Heart left ventricle (tissue), 16 donors: ENCODE data around the gene LYRM2. TPM values are rescaled to one million over a fixed set of nuclear protein-coding genes. Genes with fewer than 3 reads are reported as not detected.
"Not testable (repeated sequence)": the region's sequence is repeated elsewhere in the genome, so short reads cannot be mapped to it uniquely, and the experiment has no call there.

Source experiments
- ATAC-seq, 4 donors: fragments of 200-7000 bp; cut with Tn5 transposase; one replicate each; pipeline ENCODE4 v1.9.1; 2020 to 2022; ENCODE audit warnings: moderate library complexity in 4 of 4, mild to moderate bottlenecking in 3 of 4, moderate number of reproducible peaks in 1 of 4
- DNase-seq, 5 donors: peaks; one replicate each; pipeline ENCODE4 v3.0.0-alpha.2; 2020
- H3K27ac ChIP-seq, 12 donors: fragments of 200-600 bp; sonication (generic) in 4 of 12; one replicate each; pipeline versions ENCODE4 v1.5.0 to v1.8.0; 2016 to 2022; ENCODE audit warnings: mild to moderate bottlenecking in 2 of 12
- H3K27me3 ChIP-seq, 9 donors: fragments of 200-600 bp; sonication (generic) in 2 of 9; one replicate each; pipeline versions ENCODE4 v1.5.1 to v1.8.0; 2016 to 2022; ENCODE audit warnings: mild to moderate bottlenecking in 3 of 9
- H3K36me3 ChIP-seq, 9 donors: fragments of 200-600 bp; sonication (generic) in 2 of 9; one replicate each; pipeline versions ENCODE4 v1.5.0 to v1.8.0; 2018 to 2022; ENCODE audit warnings: mild to moderate bottlenecking in 2 of 9
- H3K4me1 ChIP-seq, 12 donors: fragments of 200-600 bp; sonication (generic) in 4 of 12; one replicate each; pipeline versions ENCODE4 v1.5.0 to v1.8.0; 2016 to 2022; ENCODE audit warnings: mild to moderate bottlenecking in 3 of 12
- H3K4me3 ChIP-seq, 12 donors: fragments of 200-600 bp; sonication (generic) in 4 of 12; one replicate each; pipeline versions ENCODE4 v1.5.0 to v1.8.0; 2017 to 2022; ENCODE audit warnings: mild to moderate bottlenecking in 9 of 12, moderate library complexity in 4 of 12
- H3K9me3 ChIP-seq, 12 donors: fragments of 200-600 bp; sonication (generic) in 4 of 12; one replicate each; pipeline versions ENCODE4 v1.5.0 to v1.8.0; 2016 to 2022; ENCODE audit warnings: mild to moderate bottlenecking in 1 of 12
- POLR2A ChIP-seq, 2 donors: fragments of 450-650 bp; IDR thresholded peaks; one replicate each; pipeline ENCODE4 v1.6.1; 2017; ENCODE audit warnings: antibody characterized with exemption in 2 of 2, mild to moderate bottlenecking in 2 of 2, moderate library complexity in 2 of 2
- WGBS, 4 donors: extraction: QIAGEN DNeasy Blood & Tissue Kit in 2 of 4; methylation state at CpG; one replicate each; pipeline versions ENCODE4 v1.1.5 to v1.1.7; 2013 to 2018; 5-methylcytosine and 5-hydroxymethylcytosine counted together
- intact Hi-C, 10 donors: fragments of 100-400 bp; cut with DNase I; formaldehyde crosslinking; loops; one replicate each; pipeline versions ENCODE4 v1.11.1 to v1.14.2; 2022
- polyA plus RNA-seq, 2 donors: library from polyadenylated mRNA; stranded (reverse); fragments of 200-250 nt; gene quantifications; one replicate each; pipeline ENCODE4 v1.2.3, GENCODE V29; 2013
- total RNA-seq, 9 donors: library from RNA; depleted of rRNA in 2 of 9; stranded (reverse); fragments of >200 nt in 2 of 9; fragmentation: NEBNext Ultra II Directional in 3 of 9; extraction: Animal tissue kit (Norgen Biotek cat#: 25700) in 3 of 9; gene quantifications; one replicate each; pipeline versions ENCODE4 v1.1.0 to v1.2.4, GENCODE V29; 2016 to 2023
- TF ChIP-seq, protein P1 (sequence below), 12 donors: fragments of 200-600 bp; sonication (generic) in 4 of 12; IDR thresholded peaks; one replicate each; pipeline versions ENCODE4 v1.5.0 to v1.8.0; 2018 to 2022; ENCODE audit warnings: antibody characterized with exemption in 12 of 12, mild to moderate bottlenecking in 5 of 12
- donor health status: ischemic (EF 13 %, LVEDD 7.1; RV severe dilation, severe dysfunction).
- donor health status: healthy with polysubstance abuse.
- donor health status: DM: no; HTN: yes; CAD: no.
- donor health status: DM: no; HTN: no; CAD: no.
- donor health status: ischemic (EF 25% LVEDD 6.9; RV normal size, moderate dysfunction).
- donor health status: ischemic (EF 25% LVEDD 5.7; RV mildly dilated, moderate dysfunction).
- donor health status: healthy.
- donor health status: DM: yes; HTN: yes; CAD: no.
- donor health status: ischemic (EF 35%, LVEDD 5.7; RV mildly dilated, moderate dysfunction).
- donor health status: nonischemic (EF 11% LVEDD 7.7; RV severe dilation, severe dysfunction).
- donor health status: DM: yes; HTN: yes; CAD: no.
- donor health status: PGD.
- donor health status: ischemic (EF 29% LVEDD 5.4; RV normal size, mild dysfunction).
- donor health status: nonischemic (EF 23%, LVEDD 6.1; RV moderate dilation, normal function).

The LYRM2 gene
- total and polyA plus RNA-seq, 11 donors = 15.2 to 50.0 (median 43.8) TPM

DNA sequence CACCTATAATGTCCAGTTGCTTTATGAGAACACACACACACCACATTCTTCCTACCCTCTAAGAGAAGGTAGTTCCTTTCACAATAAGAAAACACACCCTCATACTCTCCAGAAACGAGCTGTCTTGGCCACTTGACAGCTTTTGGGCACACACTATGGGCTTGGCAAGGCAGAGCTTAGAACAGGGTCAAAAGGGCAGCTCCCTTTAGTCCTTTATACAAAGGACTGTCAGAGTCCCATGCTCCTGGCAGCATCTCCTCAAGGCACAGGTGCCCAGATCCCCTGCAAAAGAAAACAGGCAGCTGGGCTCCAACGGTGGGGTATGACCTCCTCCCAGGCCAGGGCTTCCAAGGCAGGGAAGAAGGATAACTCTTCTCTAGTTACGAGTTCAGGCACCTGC, 4.9 kb upstream of the LYRM2 start:
- H3K27ac ChIP-seq = peak overlapping the region in 1 of 12 donors; percentile 18
- H3K4me1 ChIP-seq = peaks cover 0 to 15% (median 5%) of the 10 kb centered on the region in 12 donors
- TF ChIP-seq, protein P1, sequence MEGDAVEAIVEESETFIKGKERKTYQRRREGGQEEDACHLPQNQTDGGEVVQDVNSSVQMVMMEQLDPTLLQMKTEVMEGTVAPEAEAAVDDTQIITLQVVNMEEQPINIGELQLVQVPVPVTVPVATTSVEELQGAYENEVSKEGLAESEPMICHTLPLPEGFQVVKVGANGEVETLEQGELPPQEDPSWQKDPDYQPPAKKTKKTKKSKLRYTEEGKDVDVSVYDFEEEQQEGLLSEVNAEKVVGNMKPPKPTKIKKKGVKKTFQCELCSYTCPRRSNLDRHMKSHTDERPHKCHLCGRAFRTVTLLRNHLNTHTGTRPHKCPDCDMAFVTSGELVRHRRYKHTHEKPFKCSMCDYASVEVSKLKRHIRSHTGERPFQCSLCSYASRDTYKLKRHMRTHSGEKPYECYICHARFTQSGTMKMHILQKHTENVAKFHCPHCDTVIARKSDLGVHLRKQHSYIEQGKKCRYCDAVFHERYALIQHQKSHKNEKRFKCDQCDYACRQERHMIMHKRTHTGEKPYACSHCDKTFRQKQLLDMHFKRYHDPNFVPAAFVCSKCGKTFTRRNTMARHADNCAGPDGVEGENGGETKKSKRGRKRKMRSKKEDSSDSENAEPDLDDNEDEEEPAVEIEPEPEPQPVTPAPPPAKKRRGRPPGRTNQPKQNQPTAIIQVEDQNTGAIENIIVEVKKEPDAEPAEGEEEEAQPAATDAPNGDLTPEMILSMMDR (IDR thresholded peaks at IDR 0.05) = no peak
- TF ChIP-seq POLR2A (IDR thresholded peaks at IDR 0.05) = no peak
- 42 to 58% (median 48%) methylated on average over 3 of the region's 3 CpGs for WGBS, 4 donors
- no peak overlapping the region for H3K4me3 ChIP-seq
- intact Hi-C loops = no loop called here
- ATAC-seq (peak; percentile 18 to 35 (median 25)), DNase-seq (peak in 1 of 5 donors; percentile 8)
- H3K27me3 ChIP-seq = no peaks in the 10 kb centered on the region
- peaks cover 0 to 64% (median 53%) of the 10 kb centered on the region in 9 donors for H3K36me3 ChIP-seq
- H3K9me3 ChIP-seq = no peaks in the 10 kb centered on the region

DNA sequence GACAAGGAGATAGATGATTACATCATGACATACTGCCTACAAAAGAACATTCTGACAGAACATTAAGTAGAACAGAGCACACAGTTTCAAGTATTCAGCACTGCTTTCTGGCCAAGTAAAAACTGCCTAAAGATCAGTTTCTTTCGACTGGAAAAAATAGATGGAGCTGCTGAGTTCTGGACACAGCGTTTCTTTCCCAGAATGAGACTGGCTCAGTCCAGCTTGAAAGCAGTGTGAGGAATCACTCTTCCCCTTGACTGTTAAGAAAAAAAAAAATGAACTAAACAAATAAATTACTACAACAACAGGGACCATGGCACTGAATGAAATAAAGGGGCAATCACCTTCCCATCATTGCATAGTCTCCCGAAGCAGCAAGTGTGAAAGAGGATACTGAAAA, 4.4 kb upstream of the LYRM2 start:
- intact Hi-C loops = no loop called here
- Histone ChIP-seq H3K27me3 (no peaks in the 10 kb centered on the region), H3K36me3 (peaks cover 0 to 59% (median 49%) of the 10 kb centered on the region in 9 donors), H3K4me1 (peaks cover 0 to 16% (median 6%) of the 10 kb centered on the region in 12 donors), H3K4me3 (no peak overlapping the region), H3K9me3 (no peaks in the 10 kb centered on the region), H3K27ac (no peak overlapping the region)
- no peak for DNase-seq
- WGBS, 4 donors = 76 to 92% (median 85%) methylated on average over 3 of the region's 3 CpGs
- ATAC-seq = no peak
- TF ChIP-seq, protein P1 (IDR thresholded peaks at IDR 0.05) = no peak
- no peak for TF ChIP-seq POLR2A (IDR thresholded peaks at IDR 0.05)

DNA sequence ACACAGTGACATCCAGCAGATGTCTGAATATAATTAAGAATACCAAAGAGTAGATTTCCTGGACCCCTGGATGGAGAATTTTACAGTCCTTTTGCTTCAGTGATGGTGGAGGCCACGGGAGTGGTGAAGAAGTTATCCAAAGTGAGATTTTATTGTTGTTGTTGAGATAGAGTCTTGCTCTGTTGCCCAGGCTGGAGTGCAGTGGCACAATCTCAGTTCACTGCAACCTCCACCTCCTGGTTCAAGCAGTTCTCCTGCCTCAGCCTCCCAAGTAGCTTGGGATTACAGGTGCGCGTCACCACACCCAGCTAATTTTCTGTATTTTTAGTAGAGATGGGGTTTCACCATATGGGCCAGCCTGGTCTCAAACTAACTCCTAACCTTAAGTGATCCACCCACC, 3.0 kb upstream of the LYRM2 start:
- H3K36me3 ChIP-seq = peaks cover 0 to 51% (median 40%) of the 10 kb centered on the region in 9 donors
- not testable (repeated sequence) for H3K27ac ChIP-seq
- WGBS, 4 donors = 93 to 99% (median 95%) methylated on average over 3 of the region's 3 CpGs

DNA sequence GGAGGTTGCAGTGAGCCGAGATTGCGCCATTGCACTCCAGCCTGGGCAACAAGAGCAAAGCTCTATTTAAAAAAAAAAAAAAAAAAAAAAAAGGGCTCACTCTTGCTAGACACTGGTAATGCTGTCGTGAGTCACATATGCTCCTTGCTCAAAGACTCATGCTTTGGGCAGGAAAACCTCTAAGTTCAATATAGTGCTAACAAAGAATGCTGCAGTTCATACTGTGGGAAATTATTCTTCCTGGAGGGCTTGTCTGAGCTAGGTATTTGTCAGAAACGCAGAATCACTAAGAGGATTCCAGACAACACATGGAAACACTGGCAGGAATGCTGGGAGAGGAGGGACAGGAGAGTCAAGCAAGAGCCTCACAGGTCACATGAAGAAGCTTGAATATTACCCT, 2.3 kb upstream of the LYRM2 start:
- intact Hi-C loops = no loop called here
- DNase-seq (no peak), ATAC-seq (no peak)
- 80 to 92% (median 88%) methylated on average over 4 of the region's 4 CpGs for WGBS, 4 donors
- no peaks in the 10 kb centered on the region for H3K27me3 ChIP-seq
- peaks cover 0 to 22% (median 12%) of the 10 kb centered on the region in 12 donors for H3K4me1 ChIP-seq
- no peaks in the 10 kb centered on the region for H3K9me3 ChIP-seq
- H3K36me3 ChIP-seq = peaks cover 0 to 51% (median 40%) of the 10 kb centered on the region in 9 donors
- no peak for TF ChIP-seq POLR2A (IDR thresholded peaks at IDR 0.05)
- TF ChIP-seq, protein P1 (IDR thresholded peaks at IDR 0.05) = no peak
- no peak overlapping the region for H3K27ac ChIP-seq
- H3K4me3 ChIP-seq = no peak overlapping the region

More for the DNA sequence above, 3.0 kb upstream of the LYRM2 start:
- intact Hi-C loops, H3K4me3 ChIP-seq, H3K27me3 ChIP-seq, DNase-seq, ATAC-seq, H3K9me3 ChIP-seq: not testable (repeated sequence)
- H3K4me1 ChIP-seq = peaks cover 0 to 22% (median 12%) of the 10 kb centered on the region in 12 donors

DNA sequence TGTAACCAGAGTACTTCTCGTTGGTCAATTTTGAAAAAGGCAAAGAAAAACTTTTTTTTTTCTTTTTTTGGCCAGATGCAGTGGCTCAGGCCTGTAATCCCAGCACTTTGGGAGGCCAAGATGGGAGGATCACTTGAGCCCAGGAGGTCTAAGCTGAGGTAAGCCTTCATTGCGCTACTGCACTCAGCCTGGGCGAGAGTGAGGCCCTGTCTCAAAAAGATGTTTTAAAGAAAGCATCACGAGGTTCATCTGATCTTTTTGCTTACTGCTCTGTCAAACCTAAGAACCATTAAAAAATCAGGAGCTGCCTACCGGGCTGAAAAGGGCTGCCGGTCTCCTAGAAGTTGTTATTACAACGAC, 607 bp downstream of the LYRM2 start:
- Histone ChIP-seq H3K36me3 (peaks cover 0 to 44% (median 32%) of the 10 kb centered on the region in 9 donors), H3K27me3 (no peaks in the 10 kb centered on the region), H3K9me3 (no peaks in the 10 kb centered on the region), H3K4me1 (peaks cover 0 to 21% (median 12%) of the 10 kb centered on the region in 12 donors), H3K27ac (peak overlapping the region; percentile 55 to 98 (median 93)), H3K4me3 (peak overlapping the region; percentile 64 to 87 (median 74))
- intact Hi-C loops = no loop called here
- ATAC-seq (no peak), DNase-seq (no peak)
- WGBS, 4 donors = 18 to 22% (median 20%) methylated on average over 7 of the region's 7 CpGs
- TF ChIP-seq, protein P1 (IDR thresholded peaks at IDR 0.05) = no peak
- no peak for TF ChIP-seq POLR2A (IDR thresholded peaks at IDR 0.05)

DNA sequence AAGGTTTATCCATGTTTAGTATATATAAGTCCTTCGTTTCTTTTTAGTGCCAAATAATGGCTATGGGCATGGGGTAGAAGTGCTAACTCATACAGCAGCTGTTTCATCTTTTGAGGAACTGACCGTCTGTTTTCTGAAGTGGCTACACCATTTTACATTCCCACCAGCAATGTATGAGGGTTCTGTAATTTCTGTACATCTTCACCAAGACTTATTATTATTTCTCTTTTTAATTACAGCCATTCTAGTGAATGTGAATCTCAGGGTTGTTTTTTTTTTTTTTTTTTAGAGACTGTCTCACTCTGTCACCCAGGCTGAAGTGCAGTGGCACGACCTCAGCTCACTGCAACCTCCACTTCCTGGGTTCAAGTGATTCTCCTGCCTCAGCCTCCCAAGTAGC, 2.1 kb downstream of the LYRM2 start:
- 95 to 98% (median 96%) methylated on average over 3 of the region's 3 CpGs for WGBS, 4 donors
- intact Hi-C loops, H3K27me3 ChIP-seq, H3K4me3 ChIP-seq, H3K9me3 ChIP-seq, DNase-seq, ATAC-seq, H3K27ac ChIP-seq: not testable (repeated sequence)
- Histone ChIP-seq H3K4me1 (peaks cover 0 to 21% (median 12%) of the 10 kb centered on the region in 12 donors), H3K36me3 (peaks cover 0 to 42% (median 29%) of the 10 kb centered on the region in 9 donors)
